Colonic mucosa (tissue), 4 donors: Measurements from ENCODE around the gene GABBR2. TPM values are rescaled to one million over a fixed set of nuclear protein-coding genes. Genes with fewer than 3 reads are reported as not detected.
A peak's percentile ranks its signal among the peaks of the same experiment; 100 is the strongest.

Experiments used
- DNase-seq: peaks from one replicate; pipeline ENCODE4 v3.0.0-alpha.2; 2020
- H3K27ac ChIP-seq: fragments of 200-600 bp; one replicate; pipeline ENCODE4 v1.8.0; 2021
- H3K27me3 ChIP-seq: fragments of 200-600 bp; one replicate; pipeline ENCODE4 v1.8.0; 2021
- H3K36me3 ChIP-seq: fragments of 200-600 bp; one replicate; pipeline ENCODE4 v1.8.0; 2021
- H3K4me1 ChIP-seq: fragments of 200-600 bp; one replicate; pipeline ENCODE4 v1.8.0; 2021; ENCODE audit warnings: mild to moderate bottlenecking
- H3K4me3 ChIP-seq: fragments of 200-600 bp; one replicate; pipeline ENCODE4 v1.8.0; 2021
- H3K9ac ChIP-seq, 2 donors: one replicate each; pipeline ENCODE4 v1.7.0; 2013; ENCODE audit warnings: control low read depth in 2 of 2, low read depth in 2 of 2, low read length in 2 of 2
- H3K9me3 ChIP-seq: fragments of 200-600 bp; one replicate; pipeline ENCODE4 v1.8.0; 2021
- intact Hi-C: fragments of 100-400 bp; cut with DNase I; formaldehyde crosslinking; loops from one replicate; pipeline ENCODE4 v1.14.1; 2022
- total RNA-seq, 2 donors: library from RNA; stranded (reverse); fragmentation: NEBNext Ultra II Directional in 1 of 2; extraction: Animal tissue kit (Norgen Biotek cat#: 25700) in 1 of 2; gene quantifications; one replicate each; pipeline ENCODE4 v1.2.1, GENCODE V29; 2021
- TF ChIP-seq, protein P1 (sequence below): fragments of 200-600 bp; IDR thresholded peaks from one replicate; pipeline ENCODE4 v1.8.0; 2022; ENCODE audit warnings: antibody characterized with exemption, mild to moderate bottlenecking
- donor health status: healthy.
- donor health status: DM: no; HTN: no; CAD: no.
- donor health status: DM: no; HTN: no; CAD: no.

The GABBR2 gene
- under 1 TPM in 1 of 2 donors, not detected in 1; 0.05 TPM for total RNA-seq

DNA sequence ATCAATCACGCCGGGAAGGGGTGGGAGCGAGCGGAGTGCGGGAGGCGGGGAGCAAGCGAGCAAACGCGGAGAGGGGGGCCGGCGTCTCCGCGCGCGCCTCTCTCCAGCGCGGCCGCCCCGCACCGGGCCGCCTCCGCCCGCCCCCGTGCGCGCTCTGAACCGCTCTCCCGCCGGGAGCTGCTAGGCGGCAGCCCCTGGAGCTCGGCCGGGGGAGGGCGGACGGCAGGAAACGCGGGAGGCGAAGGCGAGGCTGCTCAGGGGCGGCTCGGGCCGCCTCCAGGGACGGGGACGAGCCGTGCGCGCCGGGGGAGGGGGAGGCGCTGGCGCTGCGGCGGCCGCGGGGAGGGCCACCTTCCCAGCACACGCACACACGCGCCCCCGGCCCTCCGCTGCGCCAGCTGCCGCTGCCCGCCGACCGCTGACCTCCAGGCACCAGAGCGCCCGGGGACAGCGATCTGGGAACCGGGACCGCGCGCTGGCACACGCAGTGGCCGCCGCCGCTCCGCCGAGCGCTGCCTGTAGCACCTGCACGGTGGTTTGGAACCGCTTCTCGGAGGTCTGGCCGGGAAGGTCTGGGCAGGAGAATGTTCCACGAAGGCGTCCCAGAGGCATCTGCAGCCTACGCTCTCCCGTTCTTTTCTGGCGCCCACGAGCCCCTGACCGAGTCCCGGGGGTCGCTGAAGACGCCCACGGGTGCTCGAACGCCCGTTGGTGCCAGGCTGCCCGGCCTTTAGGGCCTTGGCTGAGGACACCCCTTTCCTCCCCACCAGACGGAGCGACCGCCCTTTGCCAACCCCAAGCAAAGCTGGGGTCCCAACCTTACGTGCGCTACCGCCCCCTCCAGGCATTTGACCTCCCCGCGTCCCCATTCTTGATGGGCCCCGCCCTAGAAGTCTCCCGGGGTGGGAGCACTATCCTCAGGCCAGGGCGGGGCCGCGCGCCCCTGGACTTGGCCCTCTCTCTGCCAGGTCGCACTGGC, at the start of gene GABBR2:
Gene GABBR2 (minus strand): TSS at position 3 of the 979 bp plus-strand sequence. CDS start 198 bp downstream, outside the sequence.
- Histone ChIP-seq H3K9me3 (no peaks in the 10 kb centered on the region), H3K27ac (no peak within 1 kb of the TSS), H3K4me1 (no peaks in the 10 kb centered on the region), H3K9ac (no peak within 1 kb of the TSS), H3K4me3 (no peak within 1 kb of the TSS), H3K36me3 (no peaks in the 10 kb centered on the region), H3K27me3 (peaks cover 41% of the 10 kb centered on the region)
- DNase-seq: no peak
- intact Hi-C loops: no loop called here
- TF ChIP-seq, protein P1, sequence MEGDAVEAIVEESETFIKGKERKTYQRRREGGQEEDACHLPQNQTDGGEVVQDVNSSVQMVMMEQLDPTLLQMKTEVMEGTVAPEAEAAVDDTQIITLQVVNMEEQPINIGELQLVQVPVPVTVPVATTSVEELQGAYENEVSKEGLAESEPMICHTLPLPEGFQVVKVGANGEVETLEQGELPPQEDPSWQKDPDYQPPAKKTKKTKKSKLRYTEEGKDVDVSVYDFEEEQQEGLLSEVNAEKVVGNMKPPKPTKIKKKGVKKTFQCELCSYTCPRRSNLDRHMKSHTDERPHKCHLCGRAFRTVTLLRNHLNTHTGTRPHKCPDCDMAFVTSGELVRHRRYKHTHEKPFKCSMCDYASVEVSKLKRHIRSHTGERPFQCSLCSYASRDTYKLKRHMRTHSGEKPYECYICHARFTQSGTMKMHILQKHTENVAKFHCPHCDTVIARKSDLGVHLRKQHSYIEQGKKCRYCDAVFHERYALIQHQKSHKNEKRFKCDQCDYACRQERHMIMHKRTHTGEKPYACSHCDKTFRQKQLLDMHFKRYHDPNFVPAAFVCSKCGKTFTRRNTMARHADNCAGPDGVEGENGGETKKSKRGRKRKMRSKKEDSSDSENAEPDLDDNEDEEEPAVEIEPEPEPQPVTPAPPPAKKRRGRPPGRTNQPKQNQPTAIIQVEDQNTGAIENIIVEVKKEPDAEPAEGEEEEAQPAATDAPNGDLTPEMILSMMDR: no peak

DNA sequence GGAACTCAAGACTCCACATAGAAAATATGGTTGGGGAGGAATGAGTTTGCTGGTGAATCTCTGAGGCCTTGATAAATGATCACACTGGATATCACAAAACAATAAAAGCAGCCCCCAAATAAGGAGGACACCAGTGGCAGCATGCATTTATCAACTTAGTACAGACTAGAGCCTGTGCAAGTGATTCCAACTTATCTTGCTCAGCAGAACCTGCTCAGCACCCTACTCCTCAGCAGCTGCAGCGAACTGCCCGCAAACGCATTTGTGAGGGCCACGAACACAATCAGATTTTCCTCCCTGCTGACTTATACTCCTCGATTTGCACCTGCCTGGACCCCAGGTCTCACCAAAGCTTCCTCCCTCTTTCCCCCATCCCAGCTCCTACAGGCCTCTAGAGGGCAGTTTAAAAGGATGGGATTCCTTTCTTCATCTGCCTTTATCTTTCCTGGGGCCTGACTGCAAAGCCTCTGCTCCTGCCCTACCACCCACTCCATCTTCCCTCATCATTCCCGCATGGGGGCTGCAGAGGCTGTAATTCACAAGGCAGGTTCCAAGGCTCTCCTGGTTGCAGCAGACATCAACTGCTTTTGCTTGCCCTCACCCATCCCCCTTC, 46.4 kb upstream of the GABBR2 start:
- no peaks in the 10 kb centered on the region for H3K36me3 ChIP-seq
- H3K27me3 ChIP-seq: no peaks in the 10 kb centered on the region
- DNase-seq: peak; percentile 11
- TF ChIP-seq, protein P1: no peak
- no peaks in the 10 kb centered on the region for H3K4me1 ChIP-seq
- no peak overlapping the region for H3K9ac ChIP-seq
- no peak overlapping the region for H3K27ac ChIP-seq
- no peaks in the 10 kb centered on the region for H3K9me3 ChIP-seq
- intact Hi-C loops: no loop called here
- H3K4me3 ChIP-seq: no peak overlapping the region

DNA sequence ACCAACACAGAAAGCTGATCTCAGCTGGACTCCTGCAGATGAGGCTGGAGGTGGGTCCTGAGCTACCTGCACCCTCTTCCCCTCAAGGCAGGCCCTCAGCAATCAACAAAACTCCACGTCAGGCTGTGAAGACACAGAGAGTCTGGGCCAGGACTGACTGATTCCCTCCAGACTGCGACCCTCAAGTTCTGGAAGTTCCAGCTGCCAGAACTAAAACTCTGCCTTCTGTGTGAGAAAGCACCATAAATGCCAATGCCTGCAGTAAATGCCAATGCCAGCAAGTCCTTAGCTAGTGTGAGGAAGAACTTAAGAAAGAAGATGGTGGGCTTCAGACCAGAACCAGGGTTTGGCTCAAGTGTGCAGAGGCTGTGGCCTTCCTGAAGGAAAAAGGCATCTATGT, 42.5 kb upstream of the GABBR2 start:
- no peak overlapping the region for H3K9ac ChIP-seq
- DNase-seq: no peak
- no peaks in the 10 kb centered on the region for H3K4me1 ChIP-seq
- H3K27me3 ChIP-seq: no peaks in the 10 kb centered on the region
- TF ChIP-seq, protein P1: no peak
- H3K9me3 ChIP-seq: no peaks in the 10 kb centered on the region
- intact Hi-C loops: no loop called here
- no peak overlapping the region for H3K27ac ChIP-seq
- no peak overlapping the region for H3K4me3 ChIP-seq
- H3K36me3 ChIP-seq: no peaks in the 10 kb centered on the region

DNA sequence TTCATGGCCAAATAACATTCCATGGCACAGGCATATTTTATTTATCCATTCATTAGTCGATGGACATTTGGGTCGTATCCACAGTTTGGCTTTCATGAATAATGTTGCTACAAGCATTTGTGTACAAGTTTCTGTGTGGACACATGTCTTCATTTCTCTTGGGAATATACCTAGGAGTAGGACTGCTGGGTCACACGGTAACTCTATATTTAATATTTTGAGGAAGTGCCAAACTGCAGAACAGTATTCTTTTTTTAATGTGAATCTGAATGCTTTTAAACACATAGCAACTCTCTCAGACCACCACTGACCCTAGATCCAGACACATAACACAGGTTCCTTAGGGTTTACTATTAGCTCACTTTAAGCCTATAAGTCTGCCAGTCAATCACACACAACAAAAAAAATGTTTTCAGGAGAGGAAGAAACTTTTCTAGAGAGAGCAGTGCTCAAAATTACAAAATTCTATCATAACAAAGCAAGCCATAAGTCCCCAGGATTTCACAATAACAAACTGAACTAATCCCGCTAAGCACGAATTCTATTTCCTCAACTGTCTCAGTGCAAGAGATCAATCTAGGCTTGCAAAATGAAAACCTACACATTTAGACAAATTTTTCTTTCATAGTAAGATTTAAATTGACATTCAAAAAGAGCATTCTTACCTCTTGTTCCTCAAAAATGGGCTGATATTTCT, 41.8 kb upstream of the GABBR2 start:
- TF ChIP-seq, protein P1: no peak

DNA sequence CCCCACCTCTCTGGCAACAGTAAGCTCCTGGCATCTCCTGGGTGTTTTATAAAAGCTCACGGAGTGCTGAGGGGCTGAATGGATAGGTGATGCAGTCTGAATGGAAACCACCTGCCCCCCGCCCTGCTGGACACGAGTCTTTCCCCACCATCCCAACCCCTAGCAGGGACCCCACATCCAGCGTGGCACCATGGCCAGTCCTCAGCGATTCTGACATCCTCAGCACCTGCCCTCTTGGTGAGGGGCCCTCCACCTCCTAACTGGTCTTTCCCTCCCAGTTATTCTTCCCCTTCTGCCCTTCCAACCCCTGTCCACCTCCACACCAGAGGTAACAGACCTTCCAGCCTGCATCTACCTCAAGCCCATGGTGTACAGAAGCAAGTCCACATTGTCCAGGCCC, 38.7 kb upstream of the GABBR2 start:
- TF ChIP-seq, protein P1: no peak
- H3K27me3 ChIP-seq: no peaks in the 10 kb centered on the region
- no peaks in the 10 kb centered on the region for H3K4me1 ChIP-seq
- H3K9me3 ChIP-seq: no peaks in the 10 kb centered on the region
- intact Hi-C loops: no loop called here
- H3K36me3 ChIP-seq: no peaks in the 10 kb centered on the region
- DNase-seq: no peak
- no peak overlapping the region for H3K27ac ChIP-seq
- no peak overlapping the region for H3K4me3 ChIP-seq
- no peak overlapping the region for H3K9ac ChIP-seq

More for the DNA sequence above, 41.8 kb upstream of the GABBR2 start:
- Histone ChIP-seq H3K9me3 (no peaks in the 10 kb centered on the region), H3K27me3 (no peaks in the 10 kb centered on the region), H3K4me1 (no peaks in the 10 kb centered on the region), H3K4me3 (no peak overlapping the region), H3K27ac (no peak overlapping the region), H3K9ac (no peak overlapping the region), H3K36me3 (no peaks in the 10 kb centered on the region)
- intact Hi-C loops: no loop called here
- DNase-seq: no peak
